Inflammatory macrophage (primary cell): ENCODE results near the gene JOSD2.
"Not testable (repeated sequence)": the region's sequence is repeated elsewhere in the genome, so short reads cannot be mapped to it uniquely, and the experiment has no call there.

Experiments
- DNase-seq, 2 donors: peaks; one replicate each; pipeline ENCODE4 v3.0.0-alpha.2; 2020 to 2022

The JOSD2 gene

GRCh38 chr19:50546527-50547221 lies 35.7 kb upstream of the JOSD2 start:
- DNase-seq = no peak

DNA sequence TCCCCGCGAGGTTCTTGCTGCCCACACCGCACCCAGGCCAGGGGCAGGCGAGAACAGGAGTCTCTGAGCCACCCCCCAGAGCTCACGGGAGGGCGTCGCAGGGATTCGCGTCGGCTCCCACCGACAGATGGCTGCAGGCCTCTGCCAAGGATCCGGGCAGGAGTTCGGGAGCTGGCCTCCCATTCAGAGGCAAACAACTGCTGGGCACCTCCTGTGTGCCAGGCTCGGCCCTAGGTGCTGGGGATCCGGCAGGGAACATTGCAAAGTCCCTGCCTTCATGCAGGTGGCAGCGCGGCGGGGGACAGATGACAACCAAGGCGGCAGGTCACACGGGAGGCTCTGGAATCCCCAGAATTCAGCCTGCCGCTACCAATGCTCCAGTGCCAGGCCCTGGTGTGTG lies 32.0 kb upstream of the JOSD2 start:
- DNase-seq = no peak

DNA sequence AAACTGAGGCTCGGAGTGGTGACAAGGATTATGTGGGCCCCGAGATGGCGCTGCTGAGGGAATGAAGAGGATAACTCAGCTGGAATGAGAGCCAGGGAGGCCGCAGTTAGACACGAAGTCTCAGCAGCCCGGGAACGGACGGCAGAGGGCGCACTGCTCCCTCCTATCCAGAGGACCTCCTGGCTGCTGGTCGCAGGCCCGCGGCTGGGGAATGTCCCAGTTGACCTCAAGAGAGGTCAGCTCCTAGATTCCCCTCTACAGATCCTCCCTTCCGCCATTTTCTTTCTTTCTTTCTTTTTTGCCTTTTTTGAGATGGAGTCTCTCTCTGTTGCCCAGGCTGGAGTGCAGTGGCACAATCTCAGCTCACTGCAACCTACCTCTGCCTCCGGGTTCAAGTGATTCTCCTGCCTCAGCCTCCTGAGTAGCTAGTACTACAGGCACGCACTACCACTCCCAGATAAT lies 26.8 kb upstream of the JOSD2 start:
- DNase-seq = peak; percentile 69 to 82

DNA sequence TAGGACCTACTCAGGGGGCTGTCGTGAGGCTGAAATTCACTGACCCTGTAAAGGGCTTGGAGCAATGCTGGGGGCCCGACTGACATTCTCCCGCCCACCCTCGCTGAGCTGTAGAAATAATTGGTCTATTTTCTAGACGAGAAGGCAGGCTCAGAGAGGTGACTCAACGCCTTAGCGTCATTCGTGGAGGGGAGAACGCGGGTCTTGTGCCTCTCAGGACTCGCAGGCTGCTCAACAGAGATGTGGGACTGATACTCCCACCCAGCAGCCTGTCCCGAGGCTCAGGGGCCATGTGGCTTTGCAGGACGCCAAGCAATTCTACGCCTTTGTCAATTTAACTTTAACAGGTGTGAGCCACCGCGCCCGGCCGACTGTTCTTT lies 26.3 kb upstream of the JOSD2 start:
- no peak for DNase-seq

GRCh38 chr19:50536662-50537305 lies 25.8 kb upstream of the JOSD2 start:
- DNase-seq = no peak

- no peak for DNase-seq
These were observed 24.7 kb upstream of the JOSD2 start for GRCh38 chr19:50535672-50536187.

DNA sequence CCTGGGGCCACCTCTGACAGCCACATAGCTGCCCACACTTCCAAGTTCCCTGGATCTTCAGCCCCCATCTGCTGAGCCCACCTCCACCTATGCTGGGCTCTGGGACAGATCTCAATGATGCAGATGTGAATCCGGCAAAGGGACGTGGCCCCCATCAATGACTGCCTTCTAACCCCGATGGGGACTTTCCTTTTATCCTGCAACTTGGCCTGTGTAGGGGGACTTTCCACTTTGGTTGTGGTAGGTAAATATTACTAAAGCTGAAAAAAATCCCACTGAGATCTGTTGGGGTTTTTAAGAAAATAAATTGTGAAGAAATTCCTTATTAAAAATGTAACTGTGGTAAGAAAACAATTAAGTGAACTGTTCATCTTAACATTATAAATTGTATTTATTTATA lies 23.5 kb upstream of the JOSD2 start:
- DNase-seq = no peak

DNA sequence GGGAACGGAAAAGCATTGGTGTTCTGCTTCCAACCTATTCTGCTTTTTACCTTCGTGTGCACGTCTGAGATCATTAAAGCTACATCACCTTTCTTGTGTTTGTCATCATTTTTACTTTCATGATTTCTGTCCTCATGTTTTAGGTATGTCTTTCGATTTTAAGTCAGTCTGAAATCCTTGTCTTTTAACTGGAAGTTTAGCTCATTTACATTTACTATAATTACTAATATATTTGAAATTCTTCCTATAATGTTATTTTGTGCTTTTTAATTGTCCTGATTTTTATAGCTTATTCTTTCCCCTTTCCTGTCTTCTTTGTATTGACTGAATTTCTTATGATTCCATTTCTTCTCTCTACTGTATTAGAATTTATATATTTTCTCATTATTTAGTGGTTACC lies 22.0 kb upstream of the JOSD2 start:
- DNase-seq = no peak

- DNase-seq = no peak
These were observed 20.2 kb upstream of the JOSD2 start for GRCh38 chr19:50531171-50531612.

DNA sequence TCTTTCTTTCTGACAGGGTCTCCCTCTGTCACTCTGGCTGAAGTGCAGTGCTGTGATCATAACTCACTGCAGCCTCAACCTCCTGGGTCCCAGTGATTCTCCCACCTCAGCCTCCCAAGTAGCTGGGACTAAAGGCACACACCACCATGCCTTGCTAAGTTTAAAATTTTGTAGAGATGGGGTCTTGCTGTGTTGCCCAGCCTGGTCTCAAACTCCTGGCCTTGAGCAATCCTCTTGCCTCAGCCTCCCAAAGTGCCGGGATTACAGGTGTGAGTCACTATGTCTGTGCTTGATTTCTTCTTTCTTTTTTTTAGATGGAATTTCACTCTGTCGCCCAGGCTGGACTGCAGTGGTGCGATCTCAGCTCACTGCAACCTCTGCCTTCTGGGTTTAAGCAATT lies 17.1 kb upstream of the JOSD2 start:
- DNase-seq = not testable (repeated sequence)

GRCh38 chr19:50522881-50523280 lies 11.9 kb upstream of the JOSD2 start:
- no peak for DNase-seq

DNA sequence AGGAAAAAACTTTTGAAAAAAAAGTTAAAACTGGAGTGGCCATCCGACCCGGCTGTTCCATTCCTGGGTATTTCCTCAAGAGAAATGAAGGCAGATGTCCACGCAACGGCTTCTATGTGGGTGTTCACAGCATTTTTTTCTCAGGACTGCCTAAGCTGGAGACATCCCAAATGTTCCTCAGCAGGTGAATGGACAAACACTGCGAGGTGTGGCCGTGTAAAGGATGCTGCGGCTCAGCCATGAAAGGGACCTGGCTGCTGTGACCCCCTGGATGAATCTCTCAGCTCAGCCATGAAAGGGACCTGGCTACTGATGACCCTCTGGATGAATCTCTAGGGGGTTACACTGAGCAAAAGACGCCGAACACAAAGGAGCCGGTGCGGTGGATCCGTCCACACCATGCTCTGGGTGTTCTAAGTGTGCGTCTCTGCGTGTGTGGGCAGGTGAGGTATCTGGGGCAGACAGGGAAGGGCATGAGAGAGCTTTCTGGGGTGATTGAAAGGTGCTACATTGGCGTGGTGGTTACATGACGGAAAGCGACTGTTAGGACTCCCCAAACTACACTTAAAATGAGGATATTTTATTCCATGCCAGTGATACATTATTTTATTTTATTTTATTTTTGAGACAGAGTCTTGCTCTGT lies 10.0 kb upstream of the JOSD2 start:
- DNase-seq = no peak

- DNase-seq = no peak
These were observed 8.1 kb upstream of the JOSD2 start for GRCh38 chr19:50519006-50519575.

DNA sequence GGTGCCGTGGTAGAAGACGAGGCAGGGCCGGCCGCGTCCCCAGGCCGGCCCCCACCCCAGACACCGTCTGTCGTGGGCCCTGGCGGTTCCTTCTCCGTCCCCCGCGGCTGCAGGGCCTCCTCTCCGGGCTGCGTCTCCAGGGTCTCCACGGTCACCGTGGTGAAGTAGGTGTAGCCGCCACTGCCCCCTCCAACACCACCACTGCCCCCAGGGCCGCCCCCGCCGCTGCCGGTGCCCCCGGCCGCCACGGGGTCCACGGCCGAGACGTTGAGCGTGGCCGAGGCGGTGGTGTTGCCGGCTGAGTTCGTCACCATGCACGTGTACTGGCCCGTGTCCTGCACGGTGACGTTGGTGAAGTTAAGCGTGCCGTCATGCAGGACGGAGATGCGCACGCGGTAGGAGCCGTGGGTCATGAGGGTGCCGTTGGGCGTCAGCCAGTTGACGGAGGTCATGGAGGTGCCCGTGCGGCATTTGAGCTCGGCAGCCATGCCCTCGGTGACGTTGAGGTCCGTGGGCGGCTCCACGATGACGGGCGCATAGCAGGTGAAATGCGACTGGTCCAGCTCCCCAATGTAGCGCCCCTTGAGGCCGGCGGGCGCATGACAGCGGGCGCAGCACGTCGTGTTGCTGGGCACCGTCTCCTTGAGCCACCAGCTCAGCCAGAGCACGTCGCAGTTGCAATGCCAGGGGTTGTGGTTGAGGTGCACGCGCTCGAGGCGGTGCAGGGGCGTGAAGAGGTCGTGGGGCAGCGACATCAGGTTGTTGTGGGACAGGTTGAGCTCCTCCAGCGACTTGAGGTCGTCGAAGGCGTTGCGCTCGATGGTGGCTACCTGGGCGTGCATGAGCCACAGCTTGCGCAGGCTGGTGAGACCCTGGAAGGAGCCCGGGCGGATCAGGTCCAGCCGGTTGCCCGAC lies 7.4 kb upstream of the JOSD2 start:
- DNase-seq = no peak

DNA sequence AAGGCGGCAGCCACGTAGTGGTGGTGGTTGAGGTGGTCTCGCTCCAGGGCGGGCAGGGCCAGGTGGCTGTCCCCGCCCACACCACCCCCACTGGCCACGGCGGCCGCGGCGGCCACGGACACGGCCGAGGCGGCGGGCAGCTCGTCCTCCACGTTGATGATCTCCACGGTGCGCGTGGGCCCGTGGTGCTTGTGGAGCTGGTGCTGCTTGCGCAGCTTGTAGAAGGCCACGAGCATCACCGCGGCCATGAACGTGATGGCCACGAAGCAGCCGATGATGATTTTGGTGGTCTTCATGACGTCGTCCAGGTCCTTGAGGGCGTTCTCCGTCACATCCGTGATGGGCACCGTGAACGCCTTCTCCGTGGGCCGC lies 6.7 kb upstream of the JOSD2 start:
- DNase-seq = no peak

- no peak for DNase-seq
These were observed 6.1 kb upstream of the JOSD2 start for GRCh38 chr19:50516964-50517703.

DNA sequence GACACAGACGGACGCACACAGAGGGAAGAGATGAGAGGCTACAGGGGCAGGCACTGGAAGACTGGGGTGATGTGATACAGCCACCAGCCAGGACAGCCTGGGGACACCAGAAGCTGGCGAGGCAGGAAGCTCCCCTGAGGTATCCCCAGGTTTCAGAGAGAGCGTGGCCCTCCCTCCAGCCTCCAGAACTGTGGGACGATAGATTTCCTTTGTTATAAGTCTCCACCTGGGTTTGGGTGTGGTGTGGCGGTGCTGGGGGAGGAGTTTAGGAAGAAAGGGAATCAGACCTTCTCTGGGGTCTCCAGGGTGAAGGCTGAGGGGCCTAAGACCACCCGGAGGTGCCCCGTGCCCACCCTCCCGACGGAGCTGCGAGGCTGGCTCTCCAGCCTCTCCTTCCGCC lies 5.5 kb upstream of the JOSD2 start:
- DNase-seq = no peak

- DNase-seq = no peak
These were observed 4.2 kb upstream of the JOSD2 start for GRCh38 chr19:50515168-50515561.

DNA sequence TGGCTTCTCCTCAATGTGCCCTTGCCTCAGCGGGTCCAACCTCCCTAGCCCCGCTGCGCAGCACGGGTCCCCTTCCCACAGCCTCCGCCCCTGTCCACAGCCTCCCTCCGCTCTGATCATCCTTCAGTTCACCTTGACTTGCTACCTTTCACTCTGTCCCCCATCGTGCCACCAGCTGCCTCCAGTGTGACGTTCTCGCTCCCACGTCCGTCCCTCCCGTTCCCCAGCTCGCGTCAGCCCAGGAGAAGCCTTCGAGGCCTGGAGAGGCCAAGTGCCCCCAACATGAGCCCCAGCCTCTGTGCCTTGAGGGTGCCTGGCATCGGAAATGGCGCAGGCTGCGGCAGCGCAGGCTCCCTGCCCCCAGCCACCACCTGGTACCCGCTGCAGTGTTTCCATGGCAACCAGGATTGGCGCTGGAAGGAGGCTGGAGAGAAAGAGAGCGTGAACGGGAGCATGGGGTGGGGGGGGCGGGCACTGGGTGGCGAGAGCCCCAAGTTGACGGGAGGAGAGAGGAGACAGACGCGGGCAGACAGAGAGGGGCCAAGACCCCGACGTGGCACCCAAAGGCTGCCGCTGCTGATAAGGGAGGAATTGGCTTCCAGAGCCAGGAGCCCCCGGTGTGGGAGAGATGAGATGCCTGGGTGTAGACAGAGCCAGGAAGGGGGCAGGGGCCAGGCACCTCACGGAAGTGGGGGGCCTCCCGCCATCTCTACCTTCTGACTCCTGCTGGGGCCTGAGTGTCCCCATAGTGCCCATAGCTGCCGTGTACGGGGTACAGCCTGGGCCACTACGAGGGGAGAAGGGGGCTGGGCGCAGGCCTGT lies 3.6 kb upstream of the JOSD2 start:
- no peak for DNase-seq

DNA sequence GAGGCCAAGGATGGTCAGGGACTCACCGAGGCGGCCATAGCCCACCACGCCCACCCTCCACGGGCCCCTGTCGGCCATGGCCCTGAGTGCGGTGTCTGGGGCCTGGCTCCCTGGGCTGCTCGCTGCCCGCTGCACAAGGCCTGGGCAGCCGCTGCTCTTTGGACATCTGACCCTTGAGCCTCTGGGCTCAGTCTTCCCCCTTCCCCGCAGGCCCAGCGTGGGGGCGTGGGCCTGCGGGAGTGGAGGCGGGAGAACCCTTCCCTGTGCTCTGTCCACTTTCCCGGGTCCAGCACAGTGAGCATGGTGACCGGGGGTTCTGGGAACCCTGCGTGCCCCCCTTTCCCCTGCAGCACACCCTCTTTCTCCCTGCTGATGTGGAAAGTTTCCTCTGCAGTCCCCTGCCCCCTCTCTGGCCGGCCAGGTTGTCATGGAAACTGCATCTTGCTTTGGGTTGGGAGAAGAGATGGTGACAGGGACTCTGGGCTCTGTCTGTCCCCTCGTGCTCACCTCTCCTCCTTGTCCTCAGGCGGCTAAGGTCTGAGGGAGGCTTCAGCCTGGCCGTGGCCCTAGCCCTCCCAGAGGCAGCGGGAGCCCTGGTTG lies 2.9 kb upstream of the JOSD2 start, which contains the start of gene ASPDH:
Gene ASPDH (minus strand): TSS at position 168 of the 600 bp plus-strand sequence. CDS start 90 bp downstream, at position 78.
- no peak for DNase-seq
